ENCODE data around the gene CENPP.

CENPP gene

DNA sequence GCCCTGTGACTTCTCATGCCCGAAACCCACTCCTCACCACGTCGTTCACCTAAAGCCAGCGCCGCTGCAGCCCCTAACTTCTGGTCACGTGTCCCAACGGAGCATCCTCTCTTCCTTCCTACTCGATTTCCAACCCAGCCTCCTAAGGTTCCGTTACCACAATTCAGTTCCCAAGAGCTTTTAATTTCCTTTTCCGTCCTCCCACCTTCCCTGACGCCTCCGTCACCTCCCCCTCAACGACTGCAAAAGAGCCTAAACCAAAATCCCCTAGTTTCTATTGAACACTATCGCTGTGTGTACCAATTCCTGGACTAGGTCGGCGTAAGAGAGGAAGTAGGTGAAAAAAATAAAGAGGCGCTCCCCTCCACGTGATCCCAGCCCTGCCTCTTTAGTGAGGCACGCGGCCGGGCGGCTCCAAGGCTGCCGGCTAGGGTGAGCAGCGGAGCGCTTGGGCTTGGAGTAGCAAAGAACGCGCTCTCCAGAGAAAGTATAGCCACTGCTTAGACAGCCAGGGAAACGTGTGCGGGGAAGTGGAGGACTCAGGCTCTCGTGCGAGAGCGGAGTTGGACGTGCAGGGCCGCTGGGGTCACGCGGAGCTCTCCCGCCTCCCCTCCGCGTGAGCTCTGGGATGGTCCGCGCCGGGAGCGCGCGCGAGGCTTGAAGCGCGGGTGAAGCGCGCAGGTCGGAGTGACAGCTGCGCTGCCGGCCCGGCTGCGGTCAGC, at the start of gene CENPP, which contains the start of gene NOL8:
Gene CENPP, plus strand, starts transcription at position 685 of the 722 bp plus-strand sequence.
Gene NOL8, minus strand, starts transcription at position 82 of the 722 bp plus-strand sequence. CDS start 1,189 bp downstream, outside the sequence.
- Histone ChIP-seq H3K4me3 (ENCODE audit: low read depth, low read length) (peak within 1 kb of the TSS; percentile 92), H3K36me3 (ENCODE audit: control insufficient read depth, insufficient read depth, low read length) (peaks cover 25% of the 10 kb centered on the region), H3K9me3 (ENCODE audit: control insufficient read depth, insufficient read depth, low read depth, low read length) (no peaks in the 10 kb centered on the region), H3K27ac (ENCODE audit: low read depth, low read length) (peak within 1 kb of the TSS; percentile 96), H3K4me1 (ENCODE audit: control insufficient read depth, insufficient read depth, low read length) (peaks cover 12% of the 10 kb centered on the region; the same call in 1 of the 2 replicates), H3K9ac (ENCODE audit: low read length) (peak within 1 kb of the TSS; percentile 98), H3K27me3 (ENCODE audit: control insufficient read depth, insufficient read depth, low read length) (no peaks in the 10 kb centered on the region)

- H3K27ac ChIP-seq (ENCODE audit: low read depth, low read length), result no peak overlapping the region
- no peaks in the 10 kb centered on the region for H3K27me3 ChIP-seq (ENCODE audit: control insufficient read depth, insufficient read depth, low read length)
- H3K9ac ChIP-seq (ENCODE audit: low read length), result no peak overlapping the region
- no peaks in the 10 kb centered on the region for H3K4me1 ChIP-seq (ENCODE audit: control insufficient read depth, insufficient read depth, low read length)
- no peak overlapping the region for H3K4me3 ChIP-seq (ENCODE audit: low read depth, low read length)
- H3K36me3 ChIP-seq (ENCODE audit: control insufficient read depth, insufficient read depth, low read length), result peaks cover 100% of the 10 kb centered on the region
- H3K9me3 ChIP-seq (ENCODE audit: control insufficient read depth, insufficient read depth, low read depth, low read length), result no peaks in the 10 kb centered on the region
Measured at GRCh38 chr9:92276331-92277032, 49.3 kb upstream of the CENPP start.

- H3K4me1 ChIP-seq (ENCODE audit: control insufficient read depth, insufficient read depth, low read length), result no peaks in the 10 kb centered on the region
- no peak overlapping the region for H3K9ac ChIP-seq (ENCODE audit: low read length)
- H3K27me3 ChIP-seq (ENCODE audit: control insufficient read depth, insufficient read depth, low read length), result no peaks in the 10 kb centered on the region
- no peak overlapping the region for H3K27ac ChIP-seq (ENCODE audit: low read depth, low read length)
- H3K4me3 ChIP-seq (ENCODE audit: low read depth, low read length), result no peak overlapping the region
- peaks cover 99% of the 10 kb centered on the region for H3K36me3 ChIP-seq (ENCODE audit: control insufficient read depth, insufficient read depth, low read length)
- H3K9me3 ChIP-seq (ENCODE audit: control insufficient read depth, insufficient read depth, low read depth, low read length), result no peaks in the 10 kb centered on the region
Measured at GRCh38 chr9:92278110-92278509, 47.6 kb upstream of the CENPP start.

GRCh38 chr9:92279302-92279701, 46.5 kb upstream of the CENPP start:
- H3K9ac ChIP-seq (ENCODE audit: low read length), result no peak overlapping the region
- peaks cover 98% of the 10 kb centered on the region for H3K36me3 ChIP-seq (ENCODE audit: control insufficient read depth, insufficient read depth, low read length)
- H3K4me1 ChIP-seq (ENCODE audit: control insufficient read depth, insufficient read depth, low read length), result no peaks in the 10 kb centered on the region
- no peaks in the 10 kb centered on the region for H3K27me3 ChIP-seq (ENCODE audit: control insufficient read depth, insufficient read depth, low read length)
- no peak overlapping the region for H3K27ac ChIP-seq (ENCODE audit: low read depth, low read length)
- H3K4me3 ChIP-seq (ENCODE audit: low read depth, low read length), result no peak overlapping the region
- no peaks in the 10 kb centered on the region for H3K9me3 ChIP-seq (ENCODE audit: control insufficient read depth, insufficient read depth, low read depth, low read length)

DNA sequence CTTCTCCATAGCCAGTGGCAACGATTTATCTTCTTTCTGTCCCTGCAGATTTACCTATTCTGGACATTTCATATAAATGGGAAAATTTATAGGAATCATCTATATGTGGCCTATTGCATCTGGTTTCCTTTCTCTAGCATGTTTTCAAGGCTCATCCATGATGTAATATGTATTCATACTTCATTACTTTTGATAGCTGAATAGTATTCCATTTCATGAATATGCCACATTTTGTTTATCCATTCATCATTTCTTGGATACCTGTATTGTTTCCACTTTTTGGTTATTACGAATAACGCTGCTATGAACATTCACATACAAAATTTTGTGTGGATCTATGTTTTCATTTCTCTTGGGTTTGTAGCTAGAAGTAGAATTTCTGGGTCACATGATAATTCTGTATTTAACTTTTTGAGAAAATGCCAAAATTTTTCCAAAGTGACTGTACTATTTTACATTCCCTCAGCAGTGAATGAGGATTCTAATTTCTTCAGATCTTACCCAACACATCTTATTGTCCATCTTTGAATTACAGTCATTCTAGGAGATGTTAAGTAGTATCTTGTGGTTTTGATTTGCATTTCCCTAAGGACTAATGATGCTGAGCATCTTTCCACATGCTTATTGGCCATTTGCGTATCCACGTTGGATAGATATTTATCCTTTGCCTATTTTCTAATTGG, 35.9 kb upstream of the CENPP start:
- Histone ChIP-seq H3K36me3 (ENCODE audit: control insufficient read depth, insufficient read depth, low read length) (peaks cover 69% of the 10 kb centered on the region), H3K9ac (ENCODE audit: low read length) (no peak overlapping the region), H3K4me3 (ENCODE audit: low read depth, low read length) (no peak overlapping the region)

GRCh38 chr9:92290785-92291429, 34.8 kb upstream of the CENPP start:
- H3K27ac ChIP-seq (ENCODE audit: low read depth, low read length), result no peak overlapping the region
- H3K36me3 ChIP-seq (ENCODE audit: control insufficient read depth, insufficient read depth, low read length), result peaks cover 59% of the 10 kb centered on the region
- no peaks in the 10 kb centered on the region for H3K27me3 ChIP-seq (ENCODE audit: control insufficient read depth, insufficient read depth, low read length)
- H3K9ac ChIP-seq (ENCODE audit: low read length), result no peak overlapping the region
- H3K4me3 ChIP-seq (ENCODE audit: low read depth, low read length), result no peak overlapping the region
- H3K4me1 ChIP-seq (ENCODE audit: control insufficient read depth, insufficient read depth, low read length), result peaks cover 13% of the 10 kb centered on the region; the same call in 1 of the 2 replicates
- no peaks in the 10 kb centered on the region for H3K9me3 ChIP-seq (ENCODE audit: control insufficient read depth, insufficient read depth, low read depth, low read length)

More for the DNA sequence above, 35.9 kb upstream of the CENPP start:
- H3K4me1 ChIP-seq (ENCODE audit: control insufficient read depth, insufficient read depth, low read length), result peaks cover 11% of the 10 kb centered on the region; the same call in 1 of the 2 replicates
- H3K9me3 ChIP-seq (ENCODE audit: control insufficient read depth, insufficient read depth, low read depth, low read length), result no peaks in the 10 kb centered on the region
- H3K27me3 ChIP-seq (ENCODE audit: control insufficient read depth, insufficient read depth, low read length), result no peaks in the 10 kb centered on the region
- H3K27ac ChIP-seq (ENCODE audit: low read depth, low read length), result no peak overlapping the region

- Histone ChIP-seq H3K4me3 (ENCODE audit: low read depth, low read length) (peak overlapping the region; percentile 85), H3K4me1 (ENCODE audit: control insufficient read depth, insufficient read depth, low read length) (peaks cover 13% of the 10 kb centered on the region; the same call in 1 of the 2 replicates), H3K36me3 (ENCODE audit: control insufficient read depth, insufficient read depth, low read length) (peaks cover 52% of the 10 kb centered on the region), H3K9me3 (ENCODE audit: control insufficient read depth, insufficient read depth, low read depth, low read length) (no peaks in the 10 kb centered on the region), H3K27me3 (ENCODE audit: control insufficient read depth, insufficient read depth, low read length) (no peaks in the 10 kb centered on the region), H3K9ac (ENCODE audit: low read length) (no peak overlapping the region), H3K27ac (ENCODE audit: low read depth, low read length) (no peak overlapping the region; the same call in 1 of the 2 replicates)
Measured at GRCh38 chr9:92291577-92291976, 34.2 kb upstream of the CENPP start.

- Histone ChIP-seq H3K27ac (ENCODE audit: low read depth, low read length) (peak overlapping the region; percentile 92), H3K27me3 (ENCODE audit: control insufficient read depth, insufficient read depth, low read length) (no peaks in the 10 kb centered on the region), H3K4me3 (ENCODE audit: low read depth, low read length) (peak overlapping the region; percentile 85), H3K9ac (ENCODE audit: low read length) (peak overlapping the region; percentile 93), H3K36me3 (ENCODE audit: control insufficient read depth, insufficient read depth, low read length) (peaks cover 52% of the 10 kb centered on the region), H3K9me3 (ENCODE audit: control insufficient read depth, insufficient read depth, low read depth, low read length) (no peaks in the 10 kb centered on the region), H3K4me1 (ENCODE audit: control insufficient read depth, insufficient read depth, low read length) (peaks cover 13% of the 10 kb centered on the region; the same call in 1 of the 2 replicates)
Measured at GRCh38 chr9:92292338-92293074, 33.2 kb upstream of the CENPP start.

- Histone ChIP-seq H3K9me3 (ENCODE audit: control insufficient read depth, insufficient read depth, low read depth, low read length) (no peaks in the 10 kb centered on the region), H3K4me3 (ENCODE audit: low read depth, low read length) (peak overlapping the region; percentile 85), H3K27me3 (ENCODE audit: control insufficient read depth, insufficient read depth, low read length) (no peaks in the 10 kb centered on the region), H3K36me3 (ENCODE audit: control insufficient read depth, insufficient read depth, low read length) (peaks cover 52% of the 10 kb centered on the region), H3K27ac (ENCODE audit: low read depth, low read length) (peak overlapping the region; percentile 92), H3K4me1 (ENCODE audit: control insufficient read depth, insufficient read depth, low read length) (peaks cover 13% of the 10 kb centered on the region; the same call in 1 of the 2 replicates), H3K9ac (ENCODE audit: low read length) (peak overlapping the region; percentile 93)
Measured at GRCh38 chr9:92293075-92293354, 32.7 kb upstream of the CENPP start.
